CD4-positive, alpha-beta memory T cell (primary cell): ENCODE measurements around the gene APOL2. TPM values are rescaled to one million over a fixed set of nuclear protein-coding genes. Genes with fewer than 3 reads are reported as not detected.
"Not testable (repeated sequence)": the region's sequence is repeated elsewhere in the genome, so short reads cannot be mapped to it uniquely, and the experiment has no call there.

Experiments used
- CTCF ChIA-PET: fragments of 350-600 bp; sonication (Branson Sonifier 250); formaldehyde crosslinking; loops from one replicate; lab custom pipeline; 2021; ENCODE audit warnings: inconsistent platforms; ENCODE audit not compliant: partially characterized antibody; lab: Charles Lee
- POLR2A ChIA-PET: fragments of 350-600 bp; sonication (Branson Sonifier 250); formaldehyde crosslinking; loops from one replicate; lab custom pipeline; 2021; ENCODE audit not compliant: partially characterized antibody; lab: Charles Lee
- DNase-seq, 5 donors: peaks; one replicate each; pipeline versions ENCODE4 v3.0.0 to v3.0.0-alpha.2; 2020 to 2022; ENCODE audit warnings: mixed read lengths in 1 of 5
- H3K27ac ChIP-seq: one replicate; pipeline ENCODE4 v1.7.0; 2013; ENCODE audit warnings: low read depth, low read length
- H3K27me3 ChIP-seq: 2 replicates; pipeline ENCODE4 v1.7.0; 2013; ENCODE audit warnings: mild to moderate bottlenecking, low read length, moderate library complexity; ENCODE audit not compliant: insufficient read depth
- H3K36me3 ChIP-seq: 2 replicates; pipeline ENCODE4 v1.7.0; 2013; ENCODE audit warnings: mild to moderate bottlenecking, low read length, moderate library complexity; ENCODE audit not compliant: insufficient read depth
- H3K4me1 ChIP-seq: 2 replicates; pipeline ENCODE4 v1.7.0; 2013; ENCODE audit warnings: mild to moderate bottlenecking, low read length, moderate library complexity; ENCODE audit not compliant: insufficient read depth
- H3K4me3 ChIP-seq, 2 donors: one replicate each; pipeline ENCODE4 v1.7.0; 2013; ENCODE audit warnings: low read length in 2 of 2, mild to moderate bottlenecking in 1 of 2
- H3K9me3 ChIP-seq, 2 donors: one replicate each; pipeline ENCODE4 v1.7.0; 2013; ENCODE audit warnings: low read length in 2 of 2, control low read depth in 1 of 2; ENCODE audit not compliant: control insufficient read depth in 1 of 2
- H3K27ac Mint-ChIP-seq, 7 donors: one replicate each; pipeline ENCODE4 v1.8.0; 2020 to 2021; ENCODE audit warnings: mixed read lengths in 7 of 7, mild to moderate bottlenecking in 6 of 7, inconsistent platforms in 3 of 7, moderate library complexity in 3 of 7
- H3K27me3 Mint-ChIP-seq, 2 donors: one replicate each; pipeline ENCODE4 v1.8.0; 2020 to 2021; ENCODE audit warnings: mixed read lengths in 2 of 2
- H3K36me3 Mint-ChIP-seq, 2 donors: one replicate each; pipeline ENCODE4 v1.8.0; 2020 to 2021; ENCODE audit warnings: mixed read lengths in 2 of 2, inconsistent platforms in 1 of 2, mild to moderate bottlenecking in 1 of 2
- H3K4me1 Mint-ChIP-seq, 4 donors: one replicate each; pipeline ENCODE4 v1.8.0; 2020 to 2021; ENCODE audit warnings: mixed read lengths in 4 of 4, mild to moderate bottlenecking in 1 of 4
- H3K4me3 Mint-ChIP-seq, 8 donors: one replicate each; pipeline ENCODE4 v1.8.0; 2020 to 2021; ENCODE audit warnings: mixed read lengths in 8 of 8, mild to moderate bottlenecking in 7 of 8, moderate library complexity in 6 of 8, inconsistent platforms in 3 of 8
- H3K9me3 Mint-ChIP-seq, 8 donors: one replicate each; pipeline ENCODE4 v1.8.0; 2020 to 2021; ENCODE audit warnings: mixed read lengths in 8 of 8, mild to moderate bottlenecking in 5 of 8, inconsistent platforms in 3 of 8, moderate library complexity in 1 of 8
- intact Hi-C: fragments of 100-400 bp; cut with micrococcal nuclease; formaldehyde crosslinking; loops from one replicate; pipeline ENCODE4 v1.15.1; 2023
- polyA plus RNA-seq, 2 donors: library from polyadenylated mRNA; unstranded; fragments of 300-500 nt; fragmentation: Illumina TruSeq; gene quantifications; one replicate each; pipeline ENCODE4 v1.2.3, GENCODE V29; 2021
- total RNA-seq, 2 experiments: library from RNA; stranded (reverse); gene quantifications; one replicate each; pipeline ENCODE4 v1.2.3, GENCODE V29; 2021

Gene APOL2
- total and polyA plus RNA-seq, 4 experiments from 2014 or later = 24.4 to 103 (median 61.7) TPM

DNA sequence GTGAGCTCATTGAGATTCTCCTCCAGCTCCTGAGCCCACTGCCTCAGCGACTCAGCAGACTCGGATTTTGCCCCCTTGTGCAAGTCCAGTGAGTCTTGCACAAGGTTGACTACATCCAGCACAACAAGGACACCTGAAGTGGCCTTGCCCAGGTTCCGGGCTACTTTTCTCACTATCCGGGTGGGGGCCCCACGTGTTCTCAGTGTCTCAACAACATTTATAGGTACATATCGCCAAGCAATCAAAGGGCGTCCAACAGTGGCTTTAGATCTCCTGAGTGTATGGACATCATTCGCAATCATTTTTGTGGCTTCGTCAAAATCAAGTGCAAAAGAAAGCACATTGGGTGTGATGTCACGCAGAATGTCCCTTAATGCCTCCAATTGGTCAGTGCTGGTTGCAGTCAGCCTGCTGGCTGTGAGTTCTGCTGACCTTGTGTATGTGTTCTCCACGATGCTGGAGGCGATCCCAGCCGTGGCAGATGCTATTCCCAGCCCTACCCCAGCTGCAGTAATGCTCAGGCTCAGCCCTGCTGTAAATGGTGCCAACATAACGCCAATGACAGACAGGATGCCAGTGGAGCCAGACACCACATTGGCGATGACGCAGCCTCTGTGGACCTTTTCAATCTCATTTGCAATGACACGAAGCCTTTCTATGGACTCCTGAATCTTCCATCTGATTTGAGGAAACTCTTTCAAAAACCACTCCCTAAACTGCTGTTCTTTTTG is 48.1 kb downstream of the APOL2 start:
- H3K4me1 ChIP-seq = no peaks in the 10 kb centered on the region
- POLR2A ChIA-PET = no interaction called here
- H3K27ac Mint-ChIP-seq = no peak overlapping the region
- no peak overlapping the region for H3K4me3 ChIP-seq
- H3K4me1 Mint-ChIP-seq = peaks cover 0 to 3% (median under 1%) of the 10 kb centered on the region in 4 donors
- CTCF ChIA-PET = interaction anchor here (1.1 to 3.7 kb wide), 4 partner anchors 10 to 95 kb away, joined by 3 to 14 read pairs (median 4); no protein-coding TSS in a partner anchor
- peaks cover 2 to 10% of the 10 kb centered on the region in 2 donors for H3K27me3 Mint-ChIP-seq
- no peaks in the 10 kb centered on the region for H3K36me3 ChIP-seq
- H3K36me3 Mint-ChIP-seq = no peaks in the 10 kb centered on the region
- intact Hi-C loops = no loop called here
- no peak for DNase-seq
- no peaks in the 10 kb centered on the region for H3K9me3 ChIP-seq
- H3K27ac ChIP-seq = no peak overlapping the region
- H3K27me3 ChIP-seq = no peaks in the 10 kb centered on the region
- no peak overlapping the region for H3K4me3 Mint-ChIP-seq
- H3K9me3 Mint-ChIP-seq = no peaks in the 10 kb centered on the region

DNA sequence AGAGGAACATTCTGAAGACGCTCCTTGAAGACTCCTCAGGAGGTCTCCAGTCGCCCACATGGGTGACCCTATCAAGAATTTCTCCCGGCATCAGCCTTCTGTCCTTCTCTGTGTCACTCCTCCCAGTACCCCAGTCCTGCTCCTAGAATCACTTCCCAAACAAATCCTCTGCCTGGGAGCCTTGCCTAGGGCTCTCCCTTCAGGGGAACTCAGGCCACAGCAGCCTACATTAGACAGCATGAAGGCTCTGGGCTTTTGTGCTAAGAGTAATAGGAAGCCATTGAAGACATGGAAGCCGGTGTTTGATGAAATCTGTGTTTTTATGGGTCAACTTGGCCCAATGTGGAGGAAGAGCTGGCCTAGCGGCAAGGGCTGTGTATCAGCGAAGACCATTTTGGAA is 51.5 kb downstream of the APOL2 start:
- H3K27me3 ChIP-seq, H3K4me3 Mint-ChIP-seq, DNase-seq, H3K27ac ChIP-seq, CTCF ChIA-PET, H3K9me3 ChIP-seq, H3K4me1 ChIP-seq, H3K27me3 Mint-ChIP-seq, H3K4me1 Mint-ChIP-seq, H3K4me3 ChIP-seq, H3K36me3 Mint-ChIP-seq, intact Hi-C loops, H3K27ac Mint-ChIP-seq, H3K9me3 Mint-ChIP-seq, POLR2A ChIA-PET, H3K36me3 ChIP-seq: not testable (repeated sequence)

DNA sequence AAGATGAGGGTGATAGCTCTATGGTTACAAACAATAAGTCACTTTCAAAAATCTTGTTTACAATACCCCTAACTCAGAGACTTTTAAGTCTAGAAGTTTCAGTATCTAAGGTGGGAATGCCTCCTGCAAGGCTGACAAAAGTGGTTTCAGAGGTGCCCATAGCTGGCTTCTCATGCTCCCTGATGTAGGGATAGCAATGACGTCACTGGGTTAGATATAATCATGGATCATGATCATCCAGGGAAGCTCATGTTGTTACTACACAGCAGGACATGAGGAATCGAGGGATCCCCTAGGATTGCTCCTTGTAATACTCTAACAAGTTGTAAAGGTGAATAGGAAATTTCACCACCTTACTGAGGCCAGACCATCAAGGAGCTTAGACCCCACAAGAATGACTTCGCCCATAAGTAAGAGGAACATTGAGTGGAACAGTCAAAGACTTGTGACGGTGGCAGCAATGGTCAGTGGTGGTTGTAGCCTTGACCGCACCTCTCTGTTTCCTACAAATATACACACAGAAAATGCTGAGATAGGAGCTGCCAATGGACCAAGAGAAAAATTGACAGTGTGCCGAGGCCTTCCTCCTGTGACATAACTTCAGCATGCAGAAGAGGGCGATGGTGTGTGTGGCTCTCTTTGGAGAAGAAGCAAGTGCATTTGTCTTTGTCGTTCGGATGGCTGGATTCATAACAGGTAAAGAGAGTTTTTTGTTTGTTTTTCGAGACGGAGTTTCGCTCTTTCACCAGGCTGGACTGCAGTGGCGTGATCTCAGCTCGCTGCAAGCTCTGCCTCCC is 53.3 kb downstream of the APOL2 start:
- Histone ChIP-seq H3K4me1 (no peaks in the 10 kb centered on the region), H3K27ac (no peak overlapping the region), H3K36me3 (no peaks in the 10 kb centered on the region), H3K9me3 (no peaks in the 10 kb centered on the region), H3K4me3 (no peak overlapping the region), H3K27me3 (no peaks in the 10 kb centered on the region)
- H3K36me3 Mint-ChIP-seq = no peaks in the 10 kb centered on the region
- DNase-seq = no peak
- no peak overlapping the region for H3K27ac Mint-ChIP-seq
- intact Hi-C loops = no loop called here
- H3K27me3 Mint-ChIP-seq = peaks cover 2 to 6% of the 10 kb centered on the region in 2 donors
- H3K4me3 Mint-ChIP-seq = no peak overlapping the region
- CTCF ChIA-PET = interaction anchor here (0.7 to 1.1 kb wide), 7 partner anchors 9 to 301 kb away, joined by 3 to 4 read pairs (median 3); partner anchors contain the start of gene APOL2
- POLR2A ChIA-PET = no interaction called here
- H3K9me3 Mint-ChIP-seq = no peaks in the 10 kb centered on the region
- H3K4me1 Mint-ChIP-seq = no peaks in the 10 kb centered on the region

DNA sequence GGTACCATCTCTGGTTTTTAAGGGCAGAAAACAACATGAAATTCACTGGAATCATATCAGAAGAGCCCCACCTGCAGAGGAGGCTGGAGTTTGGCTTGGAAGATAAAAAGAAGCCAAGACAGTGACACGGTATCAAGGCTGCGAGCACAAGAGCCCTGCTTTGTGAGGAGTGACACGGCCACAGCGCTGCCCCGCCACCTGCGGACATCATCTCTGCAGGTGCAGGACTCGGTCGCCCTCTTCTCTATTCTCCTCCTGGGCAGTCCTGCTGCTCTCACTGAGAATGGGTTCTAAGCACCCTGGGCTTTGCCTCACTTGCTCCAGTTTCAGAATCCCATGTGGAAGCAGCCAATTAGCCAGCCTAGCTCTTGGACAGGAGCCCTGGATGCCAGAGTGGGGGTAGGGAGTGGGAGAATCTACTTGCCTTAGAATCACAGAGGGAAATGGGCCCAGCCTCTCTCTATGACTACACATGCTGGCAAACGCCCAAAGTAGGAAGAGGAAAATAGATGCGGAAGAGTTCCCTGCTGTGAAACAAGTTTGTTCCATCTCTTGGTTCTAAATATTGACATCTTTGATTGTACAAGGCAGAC is 54.8 kb downstream of the APOL2 start:
- H3K9me3 Mint-ChIP-seq = no peaks in the 10 kb centered on the region
- no peak overlapping the region for H3K4me3 Mint-ChIP-seq
- no peak overlapping the region for H3K27ac ChIP-seq
- H3K36me3 Mint-ChIP-seq = no peaks in the 10 kb centered on the region
- ChIA-PET CTCF (interaction anchor here (2.0 to 8.4 kb wide), 2 partner anchors 8 to 119 kb away, joined by 5 to 67 read pairs; no protein-coding TSS in a partner anchor), POLR2A (no interaction called here)
- no peak overlapping the region for H3K27ac Mint-ChIP-seq
- H3K27me3 ChIP-seq = no peaks in the 10 kb centered on the region
- H3K4me1 Mint-ChIP-seq = peaks cover 0 to 6% (median 3%) of the 10 kb centered on the region in 4 donors
- no peak overlapping the region for H3K4me3 ChIP-seq
- H3K27me3 Mint-ChIP-seq = peaks cover 2 to 4% of the 10 kb centered on the region in 2 donors
- intact Hi-C loops = no loop called here
- peaks cover 5% of the 10 kb centered on the region for H3K4me1 ChIP-seq
- H3K9me3 ChIP-seq = no peaks in the 10 kb centered on the region
- H3K36me3 ChIP-seq = no peaks in the 10 kb centered on the region
- DNase-seq = no peak

DNA sequence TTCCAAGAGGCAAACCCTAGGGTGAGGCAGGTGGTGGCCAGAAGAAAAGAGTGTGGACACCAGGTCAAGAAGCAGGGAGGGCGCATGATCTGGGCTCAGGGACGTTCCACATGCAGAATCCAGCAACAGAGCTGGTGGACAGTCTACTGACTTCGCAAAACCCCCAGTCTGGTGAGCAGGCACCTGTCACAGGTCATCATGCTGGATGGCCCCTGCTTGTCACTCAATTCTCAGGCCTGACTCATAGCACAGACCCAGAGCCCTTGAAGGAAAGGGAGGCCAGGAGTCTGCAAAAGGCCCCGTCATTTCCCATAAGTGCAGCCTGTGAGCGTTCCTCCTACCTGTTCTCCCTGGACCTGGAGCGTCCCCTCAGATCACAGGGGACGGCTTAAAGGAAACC is 55.9 kb downstream of the APOL2 start:
- H3K27ac ChIP-seq = no peak overlapping the region
- H3K4me3 ChIP-seq = no peak overlapping the region
- intact Hi-C loops = no loop called here
- no peaks in the 10 kb centered on the region for H3K36me3 Mint-ChIP-seq
- peaks cover 5% of the 10 kb centered on the region for H3K4me1 ChIP-seq
- no peaks in the 10 kb centered on the region for H3K9me3 ChIP-seq
- no peak overlapping the region for H3K4me3 Mint-ChIP-seq
- no peaks in the 10 kb centered on the region for H3K9me3 Mint-ChIP-seq
- CTCF ChIA-PET = interaction anchor here (1.2 to 8.4 kb wide), 5 partner anchors 10 to 287 kb away, joined by 3 to 67 read pairs (median 5); no protein-coding TSS in a partner anchor
- H3K4me1 Mint-ChIP-seq = peaks cover 0 to 6% (median 3%) of the 10 kb centered on the region in 4 donors
- POLR2A ChIA-PET = no interaction called here
- no peak overlapping the region for H3K27ac Mint-ChIP-seq
- no peak for DNase-seq
- H3K27me3 Mint-ChIP-seq = peaks cover 2 to 4% of the 10 kb centered on the region in 2 donors
- no peaks in the 10 kb centered on the region for H3K27me3 ChIP-seq
- no peaks in the 10 kb centered on the region for H3K36me3 ChIP-seq

DNA sequence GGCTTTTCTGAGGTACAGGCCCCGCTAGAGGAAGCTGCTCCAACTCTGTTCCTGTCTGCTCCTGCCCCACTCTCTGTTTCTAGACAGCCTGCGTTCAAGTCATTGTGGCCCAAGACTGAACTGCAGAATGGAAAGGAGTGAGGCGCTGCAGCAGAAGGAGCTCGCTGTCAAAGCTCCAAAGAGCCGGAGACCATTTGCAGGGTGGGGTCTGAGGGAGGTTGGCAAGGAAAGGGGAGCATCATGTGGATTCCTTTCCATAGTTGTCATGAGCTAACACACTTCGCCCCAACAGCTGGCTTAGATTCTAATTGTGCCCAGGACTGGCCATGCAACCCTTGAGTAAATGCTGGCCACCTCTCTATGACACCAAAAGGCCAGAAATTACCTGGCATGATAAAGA is 56.5 kb downstream of the APOL2 start:
- intact Hi-C loops = no loop called here
- POLR2A ChIA-PET = no interaction called here
- no peak for DNase-seq
- no peak overlapping the region for H3K4me3 Mint-ChIP-seq
- Histone ChIP-seq H3K36me3 (no peaks in the 10 kb centered on the region), H3K4me1 (peaks cover 5% of the 10 kb centered on the region), H3K27ac (no peak overlapping the region), H3K9me3 (no peaks in the 10 kb centered on the region), H3K4me3 (no peak overlapping the region), H3K27me3 (no peaks in the 10 kb centered on the region)
- peaks cover 0 to 6% (median 3%) of the 10 kb centered on the region in 4 donors for H3K4me1 Mint-ChIP-seq
- H3K27me3 Mint-ChIP-seq = peaks cover 2% of the 10 kb centered on the region in 2 donors
- H3K9me3 Mint-ChIP-seq = no peaks in the 10 kb centered on the region
- H3K36me3 Mint-ChIP-seq = no peaks in the 10 kb centered on the region
- CTCF ChIA-PET = interaction anchor here (1.2 to 8.4 kb wide), 7 partner anchors 10 to 288 kb away, joined by 3 to 67 read pairs (median 8); partner anchors contain the start of gene APOL3
- no peak overlapping the region for H3K27ac Mint-ChIP-seq

DNA sequence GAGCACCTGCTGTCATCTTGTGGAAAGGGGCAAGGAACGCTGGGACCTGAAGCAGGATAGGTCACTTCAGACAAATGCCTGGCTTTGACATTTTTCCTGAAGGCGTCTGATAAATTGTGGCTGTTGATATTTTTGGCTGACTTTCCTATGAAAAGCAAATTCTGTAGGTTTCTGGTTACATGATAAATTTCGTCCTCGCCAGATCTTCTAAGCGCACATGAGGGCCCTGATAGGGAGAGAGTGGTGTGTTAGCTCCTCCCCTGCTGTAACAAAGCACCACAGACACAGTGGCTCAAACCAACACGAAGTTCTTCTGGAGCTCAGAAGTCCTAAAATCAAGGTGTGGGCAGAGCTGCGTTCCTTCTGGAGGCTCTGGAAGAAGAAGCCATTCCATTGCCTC is 57.3 kb downstream of the APOL2 start:
- ChIA-PET CTCF (interaction anchor here (1.2 to 8.4 kb wide), 10 partner anchors 10 to 116 kb away, joined by 3 to 67 read pairs (median 11); partner anchors contain the start of gene APOL3), POLR2A (no interaction called here)
- DNase-seq = no peak
- peaks cover 2% of the 10 kb centered on the region in 2 donors for H3K27me3 Mint-ChIP-seq
- no peaks in the 10 kb centered on the region for H3K36me3 ChIP-seq
- no peaks in the 10 kb centered on the region for H3K36me3 Mint-ChIP-seq
- peaks cover 0 to 6% (median 3%) of the 10 kb centered on the region in 4 donors for H3K4me1 Mint-ChIP-seq
- H3K27me3 ChIP-seq = no peaks in the 10 kb centered on the region
- H3K27ac Mint-ChIP-seq = no peak overlapping the region
- no peak overlapping the region for H3K4me3 Mint-ChIP-seq
- no peak overlapping the region for H3K27ac ChIP-seq
- no peaks in the 10 kb centered on the region for H3K9me3 ChIP-seq
- no peak overlapping the region for H3K4me3 ChIP-seq
- H3K4me1 ChIP-seq = peaks cover 5% of the 10 kb centered on the region
- intact Hi-C loops = no loop called here
- no peaks in the 10 kb centered on the region for H3K9me3 Mint-ChIP-seq
